ENCODE data around the gene BACE1.
"Not testable (repeated sequence)": the region's sequence is repeated elsewhere in the genome, so short reads cannot be mapped to it uniquely, and the experiment has no call there.

Gene BACE1

DNA sequence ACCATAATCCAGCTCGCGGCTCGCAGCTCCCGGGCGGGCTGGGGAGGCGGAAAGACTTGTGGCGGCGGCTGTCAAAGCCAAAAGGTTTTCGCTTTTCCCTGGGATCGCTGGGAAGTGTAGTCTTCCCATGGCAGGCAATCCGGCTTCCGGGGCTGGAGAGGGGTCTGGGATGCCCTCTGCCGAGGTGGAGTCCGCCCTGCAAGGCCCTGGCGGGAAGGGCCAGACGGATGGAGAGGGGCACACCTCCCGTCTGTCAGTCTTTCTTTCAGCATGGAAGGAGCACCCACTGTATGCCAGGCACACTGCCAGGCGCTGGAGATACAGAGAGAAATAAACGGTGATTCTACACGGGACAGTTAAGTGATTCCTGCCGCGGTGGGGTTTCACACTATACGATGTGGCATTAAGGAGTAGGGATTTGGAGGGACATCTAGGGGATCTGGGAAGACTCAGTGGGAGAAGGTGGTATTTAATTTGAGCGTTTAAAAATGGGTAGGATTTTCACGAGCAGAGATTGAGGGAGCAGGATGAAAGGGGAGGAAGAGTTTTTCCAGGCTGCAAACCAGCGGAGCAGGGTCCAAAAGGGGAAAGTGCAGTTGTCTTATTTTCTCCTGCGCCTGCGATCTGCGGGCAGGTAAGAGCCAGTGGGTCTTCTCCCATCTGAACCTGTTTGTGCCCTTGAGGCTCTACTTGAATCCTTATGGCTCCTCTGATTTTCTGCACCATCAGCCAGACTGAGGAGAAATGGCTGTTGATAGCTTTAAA is at the start of gene BACE1:
TSS of gene BACE1 (minus strand) at position 60 of the 765 bp plus-strand sequence. CDS start 461 bp downstream, outside the sequence.
- DNase-seq (ENCODE audit: low read depth in 1 of 2, low spot score in 1 of 2): peak; percentile 90 to 92
- in situ Hi-C loops (cut with HindIII; ENCODE audit: low pct_unique_long_range_greater_than_20kb, low sequenced_read_pairs): no loop called here
- TF ChIP-seq JUND (IDR thresholded peaks at IDR 0.05; ENCODE audit: low read depth): no peak

DNA sequence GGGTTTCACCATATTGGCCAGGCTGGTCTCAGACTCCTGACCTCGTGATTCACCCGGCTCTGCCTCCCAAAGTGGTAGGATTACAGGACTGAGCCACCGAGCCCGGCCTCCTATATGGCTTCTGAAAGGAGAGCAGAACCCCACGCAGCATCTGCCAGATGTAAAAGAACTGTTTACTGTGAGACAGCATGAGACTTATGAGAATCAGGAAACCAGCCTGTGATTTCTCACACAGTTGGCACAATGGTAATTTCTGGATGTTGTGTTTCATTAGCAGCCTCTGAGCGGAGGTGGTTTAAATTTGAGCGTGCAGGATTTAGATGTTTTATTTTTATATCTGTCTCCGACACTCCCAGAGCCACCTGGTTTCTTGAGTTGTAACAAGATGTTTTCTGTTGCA is 45.4 kb upstream of the BACE1 start:
- DNase-seq (ENCODE audit: low read depth in 1 of 2, low spot score in 1 of 2): no peak
- in situ Hi-C loops (cut with HindIII; ENCODE audit: low pct_unique_long_range_greater_than_20kb, low sequenced_read_pairs): no loop called here
- no peak for TF ChIP-seq JUND (IDR thresholded peaks at IDR 0.05; ENCODE audit: low read depth)

DNA sequence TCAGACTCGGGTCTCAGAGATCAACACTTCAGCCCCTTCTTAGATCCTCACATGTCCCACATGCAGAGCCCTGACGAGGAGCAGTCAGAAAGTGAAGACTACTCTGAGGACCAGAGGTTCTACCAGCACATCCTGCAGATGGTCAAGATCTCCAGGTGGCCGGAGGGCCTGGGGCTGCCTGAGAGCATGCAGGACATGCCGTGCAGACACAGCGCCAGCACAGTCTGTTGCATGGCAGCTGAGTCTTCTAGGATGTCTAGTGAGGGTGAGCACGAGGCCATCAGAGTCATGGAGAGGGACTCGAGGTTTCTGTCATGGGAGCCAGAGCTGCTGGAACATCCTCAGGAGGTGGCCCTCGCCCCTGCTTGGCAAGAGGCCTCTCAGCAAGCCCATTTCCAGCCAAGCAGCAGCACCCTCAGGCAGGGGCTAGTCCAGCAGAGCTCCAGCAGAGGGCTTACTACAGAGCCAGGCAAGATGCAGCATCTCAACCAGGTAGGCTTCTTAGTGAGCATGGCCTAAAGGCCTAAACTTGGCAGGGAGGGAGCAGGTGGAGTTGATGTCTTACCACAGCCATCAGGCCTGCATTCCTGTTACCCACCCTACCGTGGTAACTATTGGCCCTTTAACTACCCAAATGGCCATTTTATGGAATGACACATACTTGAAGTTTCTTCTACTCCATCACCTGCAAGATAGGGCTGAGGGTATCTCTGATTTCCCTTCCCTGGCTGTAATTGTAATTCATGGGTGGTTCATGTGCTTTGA is 40.3 kb upstream of the BACE1 start:
- in situ Hi-C loops (cut with HindIII; ENCODE audit: low pct_unique_long_range_greater_than_20kb, low sequenced_read_pairs): no loop called here
- no peak for TF ChIP-seq JUND (IDR thresholded peaks at IDR 0.05; ENCODE audit: low read depth)
- DNase-seq (ENCODE audit: low read depth in 1 of 2, low spot score in 1 of 2): peak in 1 of 2 experiments; percentile 10

DNA sequence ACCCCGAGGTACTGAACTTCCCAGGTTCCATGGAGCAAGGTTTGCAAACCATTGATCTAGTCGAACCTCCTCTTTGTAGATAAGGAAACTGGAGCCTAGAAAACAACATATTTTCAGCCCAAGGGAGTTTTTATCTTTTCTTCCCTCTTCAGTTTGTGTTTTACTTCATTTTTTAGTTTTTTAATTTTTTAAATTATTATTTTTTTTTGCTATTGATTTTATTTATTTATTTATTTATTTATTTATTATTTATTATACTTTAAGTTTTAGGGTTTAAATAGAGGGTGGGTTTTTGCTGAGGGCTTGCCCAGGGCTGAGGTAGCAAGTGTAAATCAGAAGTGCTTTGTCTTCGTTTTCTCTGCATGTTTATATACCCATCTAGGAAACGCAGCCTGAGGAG is 38.5 kb upstream of the BACE1 start:
- no peak for TF ChIP-seq JUND (IDR thresholded peaks at IDR 0.05; ENCODE audit: low read depth)
- DNase-seq (ENCODE audit: low read depth in 1 of 2, low spot score in 1 of 2): no peak
- in situ Hi-C loops (cut with HindIII; ENCODE audit: low pct_unique_long_range_greater_than_20kb, low sequenced_read_pairs): no loop called here

DNA sequence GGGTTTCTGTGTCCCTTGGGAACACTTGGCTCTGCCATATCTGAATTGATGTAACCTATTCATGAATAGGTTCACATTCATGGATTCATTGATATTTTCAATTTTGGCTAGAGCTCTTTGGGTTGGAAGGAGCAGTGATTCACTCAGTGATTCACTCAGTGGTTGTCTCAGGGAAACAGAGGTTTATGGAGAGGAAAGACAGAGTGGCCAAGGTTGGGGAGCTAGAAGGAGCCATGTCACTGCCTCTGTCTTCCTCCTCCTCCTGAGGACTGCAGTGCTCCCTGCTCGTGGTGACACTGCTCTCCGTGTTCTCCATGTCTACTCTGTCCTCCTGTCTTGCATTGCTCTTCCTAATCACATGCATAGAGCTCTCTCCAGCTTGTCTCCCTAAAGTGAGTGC is 29.0 kb upstream of the BACE1 start:
- TF ChIP-seq JUND (IDR thresholded peaks at IDR 0.05; ENCODE audit: low read depth): no peak
- in situ Hi-C loops (cut with HindIII; ENCODE audit: low pct_unique_long_range_greater_than_20kb, low sequenced_read_pairs): no loop called here
- no peak for DNase-seq (ENCODE audit: low read depth in 1 of 2, low spot score in 1 of 2)

DNA sequence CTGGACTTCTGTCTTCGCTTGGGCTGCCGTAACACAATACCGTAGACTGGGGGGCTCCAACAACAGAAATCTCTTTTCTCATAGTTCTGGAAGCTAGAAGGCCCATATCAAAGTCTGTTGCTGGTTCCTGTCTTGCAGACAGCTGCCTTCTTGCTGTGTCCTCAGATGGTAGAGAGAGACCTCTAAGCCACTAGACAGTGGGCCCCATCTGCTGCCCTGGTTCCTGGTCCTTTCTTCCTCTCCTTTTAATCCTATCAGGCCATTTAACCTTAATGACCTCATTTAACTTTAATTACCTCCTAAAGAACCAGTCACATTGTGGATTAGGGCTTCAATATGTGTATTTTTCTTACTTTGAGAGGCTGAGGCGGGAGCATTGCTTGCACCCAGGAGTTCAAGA is 21.0 kb upstream of the BACE1 start:
- no peak for DNase-seq (ENCODE audit: low read depth in 1 of 2, low spot score in 1 of 2)

DNA sequence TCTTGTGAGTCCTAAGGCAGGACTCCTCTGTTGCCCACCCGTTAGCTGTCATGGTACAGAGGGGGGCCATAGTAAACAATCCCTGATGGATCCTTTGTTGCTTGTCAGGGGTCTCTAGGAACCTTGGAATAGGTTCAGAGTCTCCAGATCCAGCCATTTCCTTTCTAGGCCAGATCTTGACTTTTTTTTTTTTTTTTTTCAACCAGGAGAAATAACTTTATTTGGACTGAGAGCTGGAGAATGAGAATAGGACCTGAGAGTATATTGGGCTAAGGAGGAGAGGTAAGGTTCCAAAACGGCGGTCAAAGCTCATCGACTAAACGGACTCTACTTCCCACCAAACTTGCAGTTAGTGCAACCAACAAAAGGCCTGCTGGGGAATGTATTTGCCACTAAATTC is 19.3 kb upstream of the BACE1 start:
- TF ChIP-seq JUND (IDR thresholded peaks at IDR 0.05; ENCODE audit: low read depth): no peak
- in situ Hi-C loops (cut with HindIII; ENCODE audit: low pct_unique_long_range_greater_than_20kb, low sequenced_read_pairs): no loop called here
- no peak for DNase-seq (ENCODE audit: low read depth in 1 of 2, low spot score in 1 of 2)

More for the DNA sequence above, 21.0 kb upstream of the BACE1 start:
- in situ Hi-C loops (cut with HindIII; ENCODE audit: low pct_unique_long_range_greater_than_20kb, low sequenced_read_pairs): no loop called here
- no peak for TF ChIP-seq JUND (IDR thresholded peaks at IDR 0.05; ENCODE audit: low read depth)

DNA sequence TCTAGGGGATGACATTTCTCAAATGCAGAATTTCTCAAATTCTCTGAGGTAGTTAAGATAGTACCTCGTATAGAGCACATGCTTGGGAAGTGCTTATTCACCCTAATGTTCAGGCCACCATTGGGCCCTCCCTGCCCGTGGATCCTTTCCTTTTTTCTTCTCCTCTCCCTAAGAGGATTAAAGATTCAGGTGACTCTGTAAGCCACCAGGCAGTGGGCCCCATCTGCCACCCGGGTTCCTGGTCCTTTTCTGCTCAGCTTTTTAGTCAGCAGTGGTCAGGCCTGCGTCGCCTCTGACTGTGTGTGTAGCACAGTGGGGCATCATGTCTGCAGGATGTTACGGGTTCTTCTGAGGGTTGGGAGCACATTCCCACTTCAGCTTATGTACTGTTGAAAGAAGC is 18.8 kb upstream of the BACE1 start:
- in situ Hi-C loops (cut with HindIII; ENCODE audit: low pct_unique_long_range_greater_than_20kb, low sequenced_read_pairs): no loop called here
- no peak for TF ChIP-seq JUND (IDR thresholded peaks at IDR 0.05; ENCODE audit: low read depth)
- DNase-seq (ENCODE audit: low read depth in 1 of 2, low spot score in 1 of 2): no peak

DNA sequence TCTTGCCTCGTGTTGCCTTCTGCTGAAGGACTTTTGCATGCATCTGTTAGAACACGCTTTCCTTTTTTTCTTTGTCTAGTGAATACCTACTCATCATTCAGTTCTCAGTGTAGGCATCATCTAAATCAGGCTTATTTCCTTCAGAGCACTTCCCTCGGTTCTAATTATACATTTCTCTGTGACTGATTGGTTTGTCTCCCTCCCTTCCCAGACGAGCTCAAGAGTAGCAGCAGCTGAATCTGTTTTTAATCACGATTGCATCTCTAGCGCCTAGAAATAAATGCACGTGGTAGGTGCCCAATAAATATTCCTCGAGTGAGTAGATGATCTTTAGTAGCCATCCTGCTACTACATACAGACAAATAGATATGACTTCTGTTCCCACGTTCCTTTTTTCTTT is 17.9 kb upstream of the BACE1 start:
- no peak for TF ChIP-seq JUND (IDR thresholded peaks at IDR 0.05; ENCODE audit: low read depth)
- DNase-seq (ENCODE audit: low read depth in 1 of 2, low spot score in 1 of 2): no peak
- in situ Hi-C loops (cut with HindIII; ENCODE audit: low pct_unique_long_range_greater_than_20kb, low sequenced_read_pairs): no loop called here

DNA sequence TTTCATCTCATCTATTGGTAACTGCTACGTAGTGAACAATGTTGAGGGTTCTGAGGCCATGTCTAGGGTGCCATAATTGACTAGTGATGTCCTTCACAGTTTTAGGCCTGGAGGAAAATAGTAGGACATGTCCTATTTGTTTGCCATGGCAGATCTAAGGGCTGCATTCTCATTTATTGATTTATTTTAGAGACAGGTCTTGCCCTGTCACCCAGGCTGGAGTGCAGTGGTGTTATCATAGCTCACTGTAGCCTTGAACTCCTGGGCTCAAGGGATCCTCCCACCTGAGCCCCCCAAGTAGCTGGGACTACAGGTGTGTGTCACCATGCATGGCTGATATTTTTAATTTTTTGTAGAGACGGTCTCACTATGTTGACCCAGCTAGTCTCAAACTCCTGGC is 16.8 kb upstream of the BACE1 start:
- no peak for TF ChIP-seq JUND (IDR thresholded peaks at IDR 0.05; ENCODE audit: low read depth)
- DNase-seq (ENCODE audit: low read depth in 1 of 2, low spot score in 1 of 2): no peak
- in situ Hi-C loops (cut with HindIII; ENCODE audit: low pct_unique_long_range_greater_than_20kb, low sequenced_read_pairs): no loop called here

DNA sequence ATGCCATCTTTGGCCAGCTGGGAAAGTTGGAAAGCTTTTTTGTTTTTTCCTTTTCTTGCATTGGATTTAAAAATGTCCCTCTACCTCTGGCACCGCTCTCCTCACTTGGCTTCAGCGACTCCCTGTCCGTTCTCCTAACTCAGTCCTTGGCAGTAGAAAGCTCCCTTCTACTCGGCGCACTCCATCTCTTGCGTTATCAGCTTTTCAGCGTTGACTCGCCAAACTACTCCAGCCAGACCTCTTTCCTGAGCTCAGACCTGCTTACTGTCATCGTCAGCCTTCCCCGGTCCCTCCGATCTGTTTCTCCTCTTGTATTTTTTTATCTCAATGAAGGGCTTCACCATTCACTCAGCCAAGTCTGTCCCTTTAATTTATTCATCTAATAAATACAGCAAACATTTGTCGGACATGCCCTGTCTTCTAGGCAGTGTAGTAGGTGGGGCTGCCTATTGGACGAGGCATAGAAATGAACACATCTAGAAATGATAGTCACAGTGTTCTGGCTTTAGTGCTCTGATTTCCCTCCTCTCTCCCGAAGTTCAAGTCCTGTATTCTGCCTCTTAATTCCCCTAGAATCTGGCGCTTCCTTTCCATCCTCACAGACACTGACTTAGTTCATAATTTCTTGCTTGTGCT is 12.4 kb upstream of the BACE1 start:
- peak; percentile 24 to 36 for DNase-seq (ENCODE audit: low read depth in 1 of 2, low spot score in 1 of 2)
- in situ Hi-C loops (cut with HindIII; ENCODE audit: low pct_unique_long_range_greater_than_20kb, low sequenced_read_pairs): no loop called here
- TF ChIP-seq JUND (IDR thresholded peaks at IDR 0.05; ENCODE audit: low read depth): no peak

DNA sequence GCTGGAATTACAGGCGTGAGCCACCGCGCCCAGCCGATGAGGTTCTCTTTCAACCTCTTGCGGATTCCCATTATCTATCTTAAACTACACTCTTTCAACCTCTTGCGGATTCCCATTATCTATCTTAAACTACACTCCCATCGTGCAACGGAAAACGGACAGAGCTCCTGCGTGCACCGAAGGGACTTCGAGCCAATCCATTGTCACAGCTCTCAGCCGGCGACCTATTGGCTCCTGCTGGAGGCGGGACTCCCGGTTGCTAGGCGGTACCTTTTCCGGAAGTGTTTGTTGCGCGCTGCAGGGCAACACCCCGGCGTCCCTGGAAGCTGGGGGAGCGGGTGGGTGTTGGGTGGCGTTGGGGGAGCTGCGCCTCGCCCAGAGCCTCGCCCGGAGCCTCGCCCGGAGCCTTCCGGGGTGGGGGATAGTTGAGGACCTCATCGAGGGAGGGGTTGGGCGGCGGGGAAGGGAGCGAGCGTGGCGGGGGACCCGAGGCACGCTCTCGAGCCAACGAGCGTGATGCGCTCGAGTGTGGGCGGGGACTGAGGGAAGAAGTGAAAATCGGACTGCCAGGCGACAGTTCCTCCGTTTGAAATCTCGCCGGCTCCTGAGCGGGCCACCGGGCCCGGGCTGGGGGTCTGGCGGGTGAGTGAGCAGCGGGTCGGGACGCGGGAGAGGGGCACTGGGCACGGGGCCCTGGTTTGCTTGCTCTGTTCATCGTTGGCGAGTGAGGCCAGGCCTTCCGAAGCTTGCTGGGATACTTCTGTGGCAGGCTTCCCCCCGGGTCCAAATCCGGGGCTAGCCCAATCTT is 11.7 kb upstream of the BACE1 start, which contains the start of gene CEP164:
TSS of gene CEP164 (plus strand) at position 288 of the 808 bp plus-strand sequence. CDS start 10,733 bp downstream, outside the sequence.
- TF ChIP-seq JUND (IDR thresholded peaks at IDR 0.05; ENCODE audit: low read depth): no peak
- in situ Hi-C loops (cut with HindIII; ENCODE audit: low pct_unique_long_range_greater_than_20kb, low sequenced_read_pairs): no loop called here
- peak; percentile 98 to 99 for DNase-seq (ENCODE audit: low read depth in 1 of 2, low spot score in 1 of 2)

DNA sequence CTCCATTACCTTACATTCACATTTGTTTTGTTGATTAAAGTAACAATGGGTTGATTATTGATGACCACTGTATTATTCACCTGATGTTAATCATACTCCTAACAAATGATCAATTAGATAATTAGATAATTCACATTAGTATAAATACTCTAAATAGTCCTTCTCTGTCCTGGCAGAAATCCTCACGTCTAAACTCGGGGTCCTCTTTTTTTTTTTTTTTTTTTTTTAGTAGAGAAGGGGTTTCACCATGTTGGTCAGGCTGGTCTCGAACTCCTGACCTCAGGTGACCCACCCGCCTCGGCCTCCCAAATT is 11.2 kb upstream of the BACE1 start:
- in situ Hi-C loops (cut with HindIII; ENCODE audit: low pct_unique_long_range_greater_than_20kb, low sequenced_read_pairs); DNase-seq (ENCODE audit: low read depth in 1 of 2, low spot score in 1 of 2): not testable (repeated sequence)
